Mesendoderm (in vitro differentiated cells): ENCODE results near the gene ZNF433.

Experiments
- DNase-seq: peaks from one replicate; pipeline ENCODE4 v3.0.0; 2013
- H2AK5ac ChIP-seq: 2 replicates; pipeline ENCODE4 v1.6.1; 2013; ENCODE audit warnings: low read length, inconsistent platforms
- H2BK120ac ChIP-seq: 2 replicates; pipeline ENCODE4 v1.6.1; 2013; ENCODE audit warnings: low read depth, mild to moderate bottlenecking, low read length, moderate library complexity, mixed read lengths
- H2BK15ac ChIP-seq: replicated peaks from 2 replicates; pipeline ENCODE4 v1.6.1; 2013; ENCODE audit warnings: low read depth, mild to moderate bottlenecking, moderate library complexity
- H2BK5ac ChIP-seq: 2 replicates; pipeline ENCODE4 v1.6.1; 2013; ENCODE audit warnings: low read length, inconsistent platforms
- H3K18ac ChIP-seq: 2 replicates; pipeline ENCODE4 v1.6.1; 2013; ENCODE audit warnings: mild to moderate bottlenecking, low read length, mixed read lengths
- H3K23ac ChIP-seq: one replicate; pipeline ENCODE4 v1.6.1; 2013; ENCODE audit warnings: low read length
- H3K27ac ChIP-seq: 2 replicates; pipeline ENCODE4 v1.5.1; 2013; ENCODE audit warnings: low read depth, mild to moderate bottlenecking, inconsistent platforms, low read length, moderate library complexity
- H3K27me3 ChIP-seq: 2 replicates; pipeline ENCODE4 v1.6.1; 2013; ENCODE audit warnings: low read length, control low read depth, mild to moderate bottlenecking, inconsistent platforms; ENCODE audit not compliant: insufficient read depth, poor library complexity
- H3K36me3 ChIP-seq: 2 replicates; pipeline ENCODE4 v1.6.1; 2013; ENCODE audit warnings: low read length, inconsistent platforms; ENCODE audit not compliant: control insufficient read depth, insufficient read depth
- H3K4ac ChIP-seq: one replicate; pipeline ENCODE4 v1.6.1; 2013; ENCODE audit warnings: low read depth, mild to moderate bottlenecking, low read length, moderate library complexity
- H3K4me1 ChIP-seq: 2 replicates; pipeline ENCODE4 v1.6.1; 2013; ENCODE audit warnings: low read depth, low read length, inconsistent platforms; ENCODE audit not compliant: control insufficient read depth
- H3K4me2 ChIP-seq: 2 replicates; pipeline ENCODE4 v1.6.1; 2013; ENCODE audit warnings: low read length
- H3K4me3 ChIP-seq: 2 replicates; pipeline ENCODE4 v1.5.1; 2013; ENCODE audit warnings: mild to moderate bottlenecking, low read length
- H3K56ac ChIP-seq: one replicate; pipeline ENCODE4 v1.6.1; 2013; ENCODE audit warnings: low read length
- H3K79me1 ChIP-seq: 2 replicates; pipeline ENCODE4 v1.6.1; 2013; ENCODE audit warnings: low read length, inconsistent platforms
- H3K79me2 ChIP-seq: 2 replicates; pipeline ENCODE4 v1.6.1; 2013; ENCODE audit warnings: mild to moderate bottlenecking, low read length; ENCODE audit not compliant: control insufficient read depth, insufficient read depth
- H3K9ac ChIP-seq: 2 replicates; pipeline ENCODE4 v1.6.1; 2013; ENCODE audit warnings: low read length, inconsistent platforms
- H4K5ac ChIP-seq: one replicate; pipeline ENCODE4 v1.6.1; 2013; ENCODE audit warnings: low read length
- H4K8ac ChIP-seq: one replicate; pipeline ENCODE4 v1.6.1; 2013; ENCODE audit warnings: low read depth, mild to moderate bottlenecking, control low read depth, low read length, moderate library complexity
- WGBS: extraction: QIAGEN DNeasy Blood & Tissue Kit; methylation state at CpG from one replicate; pipeline ENCODE4 v1.1.7; 2013; ENCODE audit warnings: low lambda C conversion rate, missing lambda C conversion rate; ENCODE audit not compliant: insufficient coverage; ENCODE audit errors: extremely low coverage; 5-methylcytosine and 5-hydroxymethylcytosine counted together

The ZNF433 gene

DNA sequence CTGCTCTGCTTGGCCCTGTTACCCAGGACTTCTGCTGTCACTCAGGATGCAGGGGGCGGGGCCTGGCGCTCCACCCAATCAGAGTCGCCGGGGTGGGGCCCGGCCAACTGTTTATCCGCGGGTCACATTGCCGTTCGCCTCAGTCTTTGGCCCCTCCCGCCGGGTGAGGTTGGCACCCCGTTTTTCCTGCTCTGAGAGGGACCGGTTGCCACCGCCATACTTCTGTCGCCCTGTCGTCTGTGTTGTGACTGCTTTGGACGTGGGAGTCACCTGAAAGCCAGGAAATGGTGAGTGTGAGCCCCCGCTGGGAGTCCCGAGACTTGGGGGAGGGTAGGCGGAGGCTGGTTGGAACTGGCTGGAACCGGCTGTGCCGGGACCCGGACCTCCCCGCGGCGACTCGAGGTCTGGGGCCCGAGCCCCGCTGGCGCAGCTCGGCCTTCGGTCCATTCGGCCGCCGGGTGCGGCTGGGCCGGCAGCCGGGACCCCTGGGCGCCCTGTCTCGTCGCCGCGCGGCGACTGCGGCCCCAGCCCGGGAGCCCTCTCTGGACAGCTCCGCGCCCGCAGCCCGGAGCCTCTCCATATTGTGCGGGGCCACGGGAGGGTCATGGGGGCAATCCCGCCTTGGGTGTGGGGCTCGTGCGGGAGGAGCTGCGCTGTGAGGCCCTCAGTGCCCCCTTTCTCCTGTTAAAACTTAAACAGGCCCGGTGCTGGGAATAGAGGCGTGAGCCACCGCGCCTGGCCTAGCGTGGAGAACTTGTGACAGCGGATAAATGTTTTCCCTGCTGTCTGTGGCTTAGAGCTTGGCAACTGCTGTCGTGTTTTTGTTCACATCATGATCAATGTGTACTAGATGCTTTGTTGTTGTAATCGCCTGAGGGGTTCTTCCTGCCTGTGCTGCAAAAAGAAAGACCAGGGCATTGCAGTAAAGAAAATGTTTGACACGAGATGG is 29.4 kb upstream of the ZNF433 start, which contains the start of gene ZNF844:
ZNF844 (plus strand) TSS at position 142 of the 949 bp plus-strand sequence; CDS start at position 285, 143 bp downstream.
- H2BK5ac ChIP-seq, result peak within 1 kb of the TSS; percentile 78
- peak within 1 kb of the TSS; percentile 94 for H3K56ac ChIP-seq
- no peak within 1 kb of the TSS for H2BK15ac ChIP-seq
- no CpG with 5 or more reads among the region's 66 CpGs for WGBS
- H4K8ac ChIP-seq, result no peak within 1 kb of the TSS
- no peaks in the 10 kb centered on the region for H3K36me3 ChIP-seq
- peak within 1 kb of the TSS; percentile 59 for H3K4ac ChIP-seq
- H2AK5ac ChIP-seq, result no peak within 1 kb of the TSS
- H2BK120ac ChIP-seq, result no peak within 1 kb of the TSS
- no peaks in the 10 kb centered on the region for H3K4me1 ChIP-seq
- no peak within 1 kb of the TSS for H3K23ac ChIP-seq
- no peak within 1 kb of the TSS for H4K5ac ChIP-seq
- peak within 1 kb of the TSS; percentile 21 for H3K18ac ChIP-seq
- DNase-seq, result peak; percentile 96
- no peaks in the 10 kb centered on the region for H3K27me3 ChIP-seq
- peak within 1 kb of the TSS; percentile 86 for H3K9ac ChIP-seq
- peak within 1 kb of the TSS; percentile 60 for H3K27ac ChIP-seq
- H3K79me1 ChIP-seq, result peaks cover 1% of the 10 kb centered on the region
- no peaks in the 10 kb centered on the region for H3K79me2 ChIP-seq
- peak within 1 kb of the TSS; percentile 90 for H3K4me3 ChIP-seq
- H3K4me2 ChIP-seq, result peak within 1 kb of the TSS; percentile 66

DNA sequence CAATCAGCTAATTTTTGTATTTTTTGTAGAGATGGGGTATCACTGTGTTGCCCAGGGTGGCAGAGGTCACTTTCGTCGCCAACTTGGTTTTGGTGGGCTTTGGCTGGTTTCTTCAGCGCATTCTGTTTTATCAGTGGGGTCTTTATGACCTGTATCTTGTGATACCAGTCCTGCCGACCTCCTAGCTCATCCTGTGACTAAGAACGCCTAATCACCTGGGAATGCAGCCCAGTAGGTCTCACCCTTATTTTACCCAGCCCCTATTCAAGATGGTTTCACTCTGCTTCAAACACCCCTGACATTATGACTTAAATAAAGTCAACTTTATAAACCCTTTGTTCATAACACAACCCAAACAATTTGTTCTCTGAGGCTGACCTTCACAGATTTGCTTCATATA is 20.3 kb upstream of the ZNF433 start:
- H3K4me3 ChIP-seq, result no peak overlapping the region

DNA sequence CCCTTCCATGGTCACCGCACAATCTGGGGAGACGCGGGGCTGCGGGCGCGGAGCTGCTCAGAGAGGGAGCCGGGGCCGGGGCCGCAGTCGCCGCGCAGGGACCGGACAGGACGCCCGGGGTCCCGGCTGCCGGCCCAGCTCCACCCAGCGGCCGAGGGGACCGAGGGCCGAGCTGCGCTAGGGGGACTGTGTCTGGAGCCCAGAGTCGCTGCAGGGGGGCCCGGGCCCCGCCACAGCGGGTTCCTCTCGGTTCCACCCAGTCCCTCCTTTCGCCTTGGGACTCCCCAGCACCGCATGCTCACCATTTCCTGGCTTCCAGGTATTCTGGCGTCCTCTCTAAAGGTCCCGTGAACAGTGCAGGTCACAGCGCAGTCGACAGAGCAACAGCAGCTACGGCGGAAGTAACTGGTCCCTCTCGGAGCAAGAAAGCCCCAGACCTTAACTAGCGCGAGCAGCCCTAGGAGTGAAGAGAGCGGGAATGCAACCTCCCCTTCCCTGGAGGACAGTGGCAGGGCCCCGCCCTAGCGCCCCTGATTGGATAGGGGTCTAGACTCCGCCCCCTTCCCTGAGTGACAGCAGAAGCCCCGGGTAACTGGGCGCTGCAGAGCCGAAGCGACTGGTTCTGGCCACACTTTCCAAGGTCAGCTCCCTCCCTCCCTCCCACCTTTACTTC is 17.2 kb upstream of the ZNF433 start, which contains the start of gene ZNF878:
ZNF878 (minus strand) TSS at position 465 of the 673 bp plus-strand sequence; CDS start at position 305, 160 bp downstream.
- Histone ChIP-seq H2BK5ac (peak within 1 kb of the TSS; percentile 66), H4K8ac (peak within 1 kb of the TSS; percentile 94), H3K56ac (peak within 1 kb of the TSS; percentile 97), H3K36me3 (no peaks in the 10 kb centered on the region), H2BK120ac (no peak within 1 kb of the TSS), H3K79me2 (no peaks in the 10 kb centered on the region), H3K4me1 (no peaks in the 10 kb centered on the region), H3K79me1 (no peaks in the 10 kb centered on the region), H3K27ac (peak within 1 kb of the TSS; percentile 97), H2BK15ac (no peak within 1 kb of the TSS), H3K9ac (peak within 1 kb of the TSS; percentile 91), H2AK5ac (no peak within 1 kb of the TSS), H3K4ac (no peak within 1 kb of the TSS), H4K5ac (no peak within 1 kb of the TSS), H3K4me3 (peak within 1 kb of the TSS; percentile 84), H3K23ac (peak within 1 kb of the TSS; percentile 80), H3K18ac (peak within 1 kb of the TSS; percentile 61), H3K4me2 (peak within 1 kb of the TSS; percentile 94), H3K27me3 (no peaks in the 10 kb centered on the region)
- no CpG with 5 or more reads among the region's 46 CpGs for WGBS
- peak; percentile 99 for DNase-seq

More for the DNA sequence above, 20.3 kb upstream of the ZNF433 start:
- no peak overlapping the region for H4K5ac ChIP-seq
- H3K79me1 ChIP-seq, result no peaks in the 10 kb centered on the region
- DNase-seq, result peak; percentile 59
- no peak overlapping the region for H4K8ac ChIP-seq
- WGBS, result no CpG with 5 or more reads among the region's 5 CpGs
- no peak overlapping the region for H2AK5ac ChIP-seq
- no peak overlapping the region for H3K18ac ChIP-seq
- no peak overlapping the region for H2BK5ac ChIP-seq
- no peak overlapping the region for H2BK15ac ChIP-seq
- no peak overlapping the region for H3K56ac ChIP-seq
- H3K9ac ChIP-seq, result no peak overlapping the region
- no peak overlapping the region for H3K23ac ChIP-seq
- no peaks in the 10 kb centered on the region for H3K79me2 ChIP-seq
- no peaks in the 10 kb centered on the region for H3K36me3 ChIP-seq
- H3K27ac ChIP-seq, result no peak overlapping the region
- no peaks in the 10 kb centered on the region for H3K4me1 ChIP-seq
- no peak overlapping the region for H3K4me2 ChIP-seq
- H3K4ac ChIP-seq, result no peak overlapping the region
- H3K27me3 ChIP-seq, result no peaks in the 10 kb centered on the region
- no peak overlapping the region for H2BK120ac ChIP-seq

DNA sequence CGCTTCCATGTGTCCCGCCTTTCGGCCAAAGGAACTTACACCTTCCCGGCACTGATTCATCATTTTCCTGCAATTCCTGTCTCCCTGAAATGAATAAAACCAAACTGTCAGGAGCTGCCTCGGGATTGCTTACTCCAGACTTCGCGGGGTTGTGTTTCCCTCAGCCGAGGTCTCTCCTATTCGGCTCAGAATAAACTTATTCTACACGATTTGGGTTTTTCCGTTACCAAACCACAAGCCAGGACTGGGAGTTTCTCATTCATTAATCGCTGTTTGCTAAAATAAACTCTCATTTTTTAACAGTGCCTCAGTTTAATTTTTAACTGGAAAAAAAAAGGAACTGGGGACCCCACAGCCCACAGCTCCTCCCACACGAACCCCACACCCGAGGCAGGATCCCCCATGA is 16.6 kb upstream of the ZNF433 start:
- Histone ChIP-seq H3K4me3 (peak overlapping the region; percentile 84), H2BK120ac (no peak overlapping the region), H3K56ac (peak overlapping the region; percentile 97), H3K4me1 (no peaks in the 10 kb centered on the region), H3K36me3 (no peaks in the 10 kb centered on the region), H3K23ac (no peak overlapping the region), H2BK5ac (no peak overlapping the region), H2AK5ac (no peak overlapping the region), H3K4me2 (peak overlapping the region; percentile 94), H3K27ac (peak overlapping the region; percentile 97), H2BK15ac (no peak overlapping the region), H3K4ac (no peak overlapping the region), H3K27me3 (no peaks in the 10 kb centered on the region), H3K79me1 (no peaks in the 10 kb centered on the region), H4K8ac (no peak overlapping the region), H3K79me2 (no peaks in the 10 kb centered on the region), H4K5ac (no peak overlapping the region), H3K9ac (peak overlapping the region; percentile 91), H3K18ac (peak overlapping the region; percentile 7)
- peak; percentile 51 for DNase-seq
- no CpG with 5 or more reads among the region's 14 CpGs for WGBS

DNA sequence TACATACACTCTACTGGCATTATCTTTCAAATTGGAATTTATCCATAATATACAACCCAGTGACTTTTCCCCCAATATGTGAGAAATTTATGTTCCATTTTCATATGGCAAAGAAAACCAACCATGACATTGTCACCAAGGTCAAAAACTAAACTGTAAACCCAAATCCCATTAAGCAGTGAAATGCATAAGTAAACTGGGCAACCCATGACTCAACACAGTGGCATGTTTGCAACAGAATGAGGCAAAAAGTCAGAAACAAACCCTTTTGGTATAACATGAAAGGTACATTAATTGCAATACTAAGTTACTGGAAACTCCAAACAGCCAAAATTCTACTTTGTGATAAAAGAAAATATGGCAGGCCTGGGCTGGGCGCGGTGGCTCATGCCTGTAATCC is 12.4 kb upstream of the ZNF433 start:
- no peak overlapping the region for H2BK5ac ChIP-seq
- no peak overlapping the region for H2AK5ac ChIP-seq
- H3K79me1 ChIP-seq, result no peaks in the 10 kb centered on the region
- no peaks in the 10 kb centered on the region for H3K4me1 ChIP-seq
- no peak overlapping the region for H4K8ac ChIP-seq
- H3K18ac ChIP-seq, result no peak overlapping the region
- no peaks in the 10 kb centered on the region for H3K27me3 ChIP-seq
- H3K23ac ChIP-seq, result no peak overlapping the region
- H3K27ac ChIP-seq, result no peak overlapping the region
- H3K4me2 ChIP-seq, result no peak overlapping the region
- no peak overlapping the region for H3K9ac ChIP-seq
- no peaks in the 10 kb centered on the region for H3K36me3 ChIP-seq
- DNase-seq, result no peak
- WGBS, result no CpG with 5 or more reads among the region's 2 CpGs
- no peak overlapping the region for H4K5ac ChIP-seq
- H2BK15ac ChIP-seq, result no peak overlapping the region
- H3K56ac ChIP-seq, result no peak overlapping the region
- H3K4me3 ChIP-seq, result no peak overlapping the region
- no peak overlapping the region for H2BK120ac ChIP-seq
- H3K4ac ChIP-seq, result no peak overlapping the region
- H3K79me2 ChIP-seq, result no peaks in the 10 kb centered on the region
